ENCODE results near the gene SPNS2.

The SPNS2 gene

DNA sequence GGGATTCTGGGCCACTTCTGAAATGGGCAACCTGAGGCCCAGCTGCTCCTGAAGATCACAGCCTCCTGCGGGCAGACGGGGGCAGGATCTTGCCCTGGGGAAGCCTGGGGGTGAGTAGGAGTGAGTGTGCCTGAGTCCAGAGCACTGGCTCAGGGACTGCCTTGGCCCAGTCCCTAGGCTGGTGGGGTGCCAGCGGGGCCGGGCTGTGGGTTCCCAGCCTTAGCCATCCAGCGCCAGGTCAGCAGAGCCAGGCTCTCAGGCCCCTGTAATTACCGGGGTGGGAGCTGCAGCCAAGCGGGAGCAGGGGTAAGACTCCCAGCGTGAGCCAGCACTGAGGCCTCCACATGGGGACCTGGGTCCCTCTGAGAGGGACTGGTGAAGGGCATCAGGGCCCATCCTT, 8.2 kb downstream of the SPNS2 start:
- TF ChIP-seq YY1 (IDR thresholded peaks at IDR 0.05; ENCODE audit: low read depth) (no peak), TAF1 (IDR thresholded peaks at IDR 0.05; ENCODE audit: low read depth) (no peak), FOXM1 (IDR thresholded peaks at IDR 0.05; ENCODE audit: borderline replicate concordance, low read depth) (no peak), NFIC (IDR thresholded peaks at IDR 0.05) (no peak), EGR1 (IDR thresholded peaks at IDR 0.05) (no peak), TCF12 (IDR thresholded peaks at IDR 0.05; ENCODE audit: low read depth) (no peak), TEAD4 (IDR thresholded peaks at IDR 0.05) (no peak), EP300 (IDR thresholded peaks at IDR 0.05; ENCODE audit: borderline replicate concordance) (no peak), CEBPB (IDR thresholded peaks at IDR 0.05) (no peak), ZBTB7A (IDR thresholded peaks at IDR 0.05; ENCODE audit: low read depth) (no peak), RAD21 (IDR thresholded peaks at IDR 0.05; ENCODE audit: low read depth) (no peak), CREB1 (IDR thresholded peaks at IDR 0.05; ENCODE audit: low read depth) (no peak)
- TF ChIP-seq, protein P1, sequence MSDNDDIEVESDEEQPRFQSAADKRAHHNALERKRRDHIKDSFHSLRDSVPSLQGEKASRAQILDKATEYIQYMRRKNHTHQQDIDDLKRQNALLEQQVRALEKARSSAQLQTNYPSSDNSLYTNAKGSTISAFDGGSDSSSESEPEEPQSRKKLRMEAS (IDR thresholded peaks at IDR 0.05) = no peak
- TF ChIP-seq, protein P2, sequence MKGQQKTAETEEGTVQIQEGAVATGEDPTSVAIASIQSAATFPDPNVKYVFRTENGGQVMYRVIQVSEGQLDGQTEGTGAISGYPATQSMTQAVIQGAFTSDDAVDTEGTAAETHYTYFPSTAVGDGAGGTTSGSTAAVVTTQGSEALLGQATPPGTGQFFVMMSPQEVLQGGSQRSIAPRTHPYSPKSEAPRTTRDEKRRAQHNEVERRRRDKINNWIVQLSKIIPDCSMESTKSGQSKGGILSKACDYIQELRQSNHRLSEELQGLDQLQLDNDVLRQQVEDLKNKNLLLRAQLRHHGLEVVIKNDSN (IDR thresholded peaks at IDR 0.05) = no peak
- TF ChIP-seq, protein P3, sequence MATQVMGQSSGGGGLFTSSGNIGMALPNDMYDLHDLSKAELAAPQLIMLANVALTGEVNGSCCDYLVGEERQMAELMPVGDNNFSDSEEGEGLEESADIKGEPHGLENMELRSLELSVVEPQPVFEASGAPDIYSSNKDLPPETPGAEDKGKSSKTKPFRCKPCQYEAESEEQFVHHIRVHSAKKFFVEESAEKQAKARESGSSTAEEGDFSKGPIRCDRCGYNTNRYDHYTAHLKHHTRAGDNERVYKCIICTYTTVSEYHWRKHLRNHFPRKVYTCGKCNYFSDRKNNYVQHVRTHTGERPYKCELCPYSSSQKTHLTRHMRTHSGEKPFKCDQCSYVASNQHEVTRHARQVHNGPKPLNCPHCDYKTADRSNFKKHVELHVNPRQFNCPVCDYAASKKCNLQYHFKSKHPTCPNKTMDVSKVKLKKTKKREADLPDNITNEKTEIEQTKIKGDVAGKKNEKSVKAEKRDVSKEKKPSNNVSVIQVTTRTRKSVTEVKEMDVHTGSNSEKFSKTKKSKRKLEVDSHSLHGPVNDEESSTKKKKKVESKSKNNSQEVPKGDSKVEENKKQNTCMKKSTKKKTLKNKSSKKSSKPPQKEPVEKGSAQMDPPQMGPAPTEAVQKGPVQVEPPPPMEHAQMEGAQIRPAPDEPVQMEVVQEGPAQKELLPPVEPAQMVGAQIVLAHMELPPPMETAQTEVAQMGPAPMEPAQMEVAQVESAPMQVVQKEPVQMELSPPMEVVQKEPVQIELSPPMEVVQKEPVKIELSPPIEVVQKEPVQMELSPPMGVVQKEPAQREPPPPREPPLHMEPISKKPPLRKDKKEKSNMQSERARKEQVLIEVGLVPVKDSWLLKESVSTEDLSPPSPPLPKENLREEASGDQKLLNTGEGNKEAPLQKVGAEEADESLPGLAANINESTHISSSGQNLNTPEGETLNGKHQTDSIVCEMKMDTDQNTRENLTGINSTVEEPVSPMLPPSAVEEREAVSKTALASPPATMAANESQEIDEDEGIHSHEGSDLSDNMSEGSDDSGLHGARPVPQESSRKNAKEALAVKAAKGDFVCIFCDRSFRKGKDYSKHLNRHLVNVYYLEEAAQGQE (IDR thresholded peaks at IDR 0.05; ENCODE audit: low read depth) = no peak

DNA sequence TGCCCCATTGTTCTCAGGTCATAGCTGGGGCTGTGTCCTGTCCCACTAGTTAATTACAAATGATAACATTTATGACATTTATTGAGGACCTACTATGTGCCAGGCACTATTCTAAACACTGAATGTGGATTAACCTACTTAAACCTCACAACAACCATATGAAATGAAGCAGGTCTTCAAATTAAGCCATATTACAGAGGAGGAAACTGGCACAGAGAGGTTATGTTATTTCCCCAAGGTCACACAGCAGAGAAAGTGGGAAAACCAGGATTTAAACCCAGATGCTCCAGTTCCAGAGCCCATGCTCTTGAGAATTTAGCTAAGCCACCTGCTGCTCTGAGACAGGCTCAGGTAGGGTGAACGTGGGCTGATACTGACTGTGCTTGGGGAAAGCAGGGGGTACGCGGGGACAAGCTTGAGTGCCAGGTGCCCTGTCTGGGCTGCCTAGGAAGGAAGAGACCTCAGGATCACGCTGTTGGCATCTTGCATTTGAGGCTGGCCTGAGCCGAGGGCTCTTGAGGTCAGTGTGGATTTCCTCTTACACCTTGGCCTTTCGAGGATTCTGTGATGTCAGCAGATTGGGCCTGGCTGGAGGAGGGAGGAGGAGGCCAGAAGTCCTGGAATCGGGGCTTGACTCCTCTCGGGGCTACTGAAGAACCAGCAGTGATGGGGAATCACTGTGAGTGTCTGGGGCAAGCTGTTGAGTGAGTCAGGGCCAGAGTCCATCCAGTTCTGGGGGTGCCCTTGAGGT, 8.9 kb downstream of the SPNS2 start:
- TF ChIP-seq NFIC (IDR thresholded peaks at IDR 0.05) (no peak), EP300 (IDR thresholded peaks at IDR 0.05; ENCODE audit: borderline replicate concordance) (no peak), EGR1 (IDR thresholded peaks at IDR 0.05) (no peak), ZBTB7A (IDR thresholded peaks at IDR 0.05; ENCODE audit: low read depth) (no peak)
- TF ChIP-seq, protein P2 (IDR thresholded peaks at IDR 0.05) = no peak

DNA sequence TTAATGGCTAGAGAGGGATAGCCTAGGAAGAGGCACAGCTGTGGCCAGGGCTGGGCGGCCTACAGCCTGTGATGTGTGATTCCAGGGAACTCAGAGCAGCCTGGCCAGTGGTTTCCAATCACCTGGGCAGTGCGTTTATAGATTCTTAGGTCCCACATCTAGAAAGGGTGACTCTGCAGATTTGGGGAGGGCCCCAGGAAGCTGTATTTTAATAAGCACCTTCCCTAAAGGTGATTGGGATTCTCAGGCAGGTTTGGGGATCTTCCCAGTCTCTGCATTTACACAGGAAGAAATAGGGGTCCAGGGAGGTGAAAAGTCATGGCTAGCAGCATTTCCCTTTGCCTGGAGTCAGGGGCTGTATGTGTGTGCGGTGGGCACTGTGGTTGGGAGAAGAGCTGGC, 9.5 kb downstream of the SPNS2 start:
- TF ChIP-seq YY1 (IDR thresholded peaks at IDR 0.05; ENCODE audit: low read depth) = no peak
- TF ChIP-seq CEBPB (IDR thresholded peaks at IDR 0.05) = no peak
- TF ChIP-seq EGR1 (IDR thresholded peaks at IDR 0.05) = no peak
- TF ChIP-seq NFIC (IDR thresholded peaks at IDR 0.05) = no peak
- TF ChIP-seq ZBTB7A (IDR thresholded peaks at IDR 0.05; ENCODE audit: low read depth) = no peak
- TF ChIP-seq EP300 (IDR thresholded peaks at IDR 0.05; ENCODE audit: borderline replicate concordance) = no peak
- no peak for TF ChIP-seq TAF1 (IDR thresholded peaks at IDR 0.05; ENCODE audit: low read depth)
- TF ChIP-seq FOXM1 (IDR thresholded peaks at IDR 0.05; ENCODE audit: borderline replicate concordance, low read depth) = no peak
- no peak for TF ChIP-seq RAD21 (IDR thresholded peaks at IDR 0.05; ENCODE audit: low read depth)

DNA sequence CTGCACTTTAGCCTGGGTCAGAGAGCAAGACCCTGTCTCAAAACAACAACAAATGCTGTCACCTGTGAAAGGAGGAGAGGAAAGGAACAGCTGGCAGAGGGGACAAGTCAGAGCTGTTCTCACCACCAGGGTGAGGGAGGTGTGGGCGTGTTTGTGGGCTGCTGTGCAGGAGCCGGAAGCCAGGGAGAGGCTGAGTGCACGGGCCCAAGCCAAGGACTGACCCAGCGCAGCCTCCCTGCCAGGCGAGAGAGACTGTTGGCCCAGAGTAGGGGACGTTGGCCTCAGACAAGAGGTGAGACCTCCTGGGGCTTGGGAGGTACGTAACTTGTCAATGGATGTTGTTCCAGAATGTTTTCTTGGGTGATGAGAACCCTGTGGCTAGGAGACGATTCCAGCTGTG, 10.7 kb downstream of the SPNS2 start:
- TF ChIP-seq TCF12 (IDR thresholded peaks at IDR 0.05; ENCODE audit: low read depth) = no peak
- TF ChIP-seq EGR1 (IDR thresholded peaks at IDR 0.05) = 0 out of 2 replicates have a peak, but pooled peaks have one; percentile 21
- no peak for TF ChIP-seq TAF1 (IDR thresholded peaks at IDR 0.05; ENCODE audit: low read depth)
- TF ChIP-seq ZBTB7A (IDR thresholded peaks at IDR 0.05; ENCODE audit: low read depth) = no peak
- no peak for TF ChIP-seq EP300 (IDR thresholded peaks at IDR 0.05; ENCODE audit: borderline replicate concordance)

DNA sequence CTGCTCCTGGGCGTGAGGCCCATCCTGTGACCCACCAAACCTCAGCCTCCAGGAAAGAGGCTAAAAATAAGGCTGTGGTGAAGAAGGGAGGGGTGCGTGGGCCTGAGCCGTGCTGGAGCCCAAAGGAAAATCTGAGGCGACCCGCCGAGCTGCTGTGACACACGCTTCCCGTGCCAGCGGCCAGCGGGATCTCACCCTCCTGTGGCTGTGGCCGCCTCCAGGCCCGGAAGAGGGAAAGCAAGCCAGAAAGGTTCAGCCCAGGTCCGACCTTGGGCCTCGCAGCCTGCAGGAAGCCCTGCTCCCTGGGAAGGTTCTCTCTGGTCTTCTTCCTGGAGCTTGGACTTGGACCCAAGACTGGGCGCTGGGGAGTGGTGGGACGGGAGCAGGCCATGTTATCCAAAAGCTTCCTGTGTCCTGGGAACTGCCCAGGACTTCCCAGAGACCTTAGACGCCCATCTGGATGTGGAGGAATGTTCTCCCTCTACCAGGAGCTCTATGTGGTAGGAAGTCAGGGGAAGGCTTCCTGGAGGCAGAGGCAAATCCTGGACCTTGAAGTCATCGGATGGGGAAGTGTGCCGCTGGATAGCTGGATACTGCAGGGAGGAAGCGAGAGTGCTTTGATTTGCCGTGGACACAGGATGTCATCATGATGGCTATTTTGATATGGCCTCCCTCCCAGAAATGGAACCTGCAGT, 11.4 kb downstream of the SPNS2 start:
- TF ChIP-seq RAD21 (IDR thresholded peaks at IDR 0.05; ENCODE audit: low read depth) (no peak), EP300 (IDR thresholded peaks at IDR 0.05; ENCODE audit: borderline replicate concordance) (no peak), TEAD4 (IDR thresholded peaks at IDR 0.05) (no peak), TCF12 (IDR thresholded peaks at IDR 0.05; ENCODE audit: low read depth) (no peak), CREB1 (IDR thresholded peaks at IDR 0.05; ENCODE audit: low read depth) (no peak), FOXM1 (IDR thresholded peaks at IDR 0.05; ENCODE audit: borderline replicate concordance, low read depth) (no peak), ZBTB7A (IDR thresholded peaks at IDR 0.05; ENCODE audit: low read depth) (no peak), CEBPB (IDR thresholded peaks at IDR 0.05) (no peak), EGR1 (IDR thresholded peaks at IDR 0.05) (no peak), TAF1 (IDR thresholded peaks at IDR 0.05; ENCODE audit: low read depth) (no peak), NFIC (IDR thresholded peaks at IDR 0.05) (no peak), YY1 (IDR thresholded peaks at IDR 0.05; ENCODE audit: low read depth) (no peak)
- TF ChIP-seq, protein P3 (IDR thresholded peaks at IDR 0.05; ENCODE audit: low read depth) = no peak
- TF ChIP-seq, protein P1 (IDR thresholded peaks at IDR 0.05) = no peak
- TF ChIP-seq, protein P2 (IDR thresholded peaks at IDR 0.05) = no peak
